OCI-LY7 (cell line): ENCODE measurements around the gene CCDC127. TPM values are rescaled to one million over a fixed set of nuclear protein-coding genes. Genes with fewer than 3 reads are reported as not detected.

Experiments used
- BruUV-seq: library from RNA; stranded (reverse); fragments of 400-500 nt; replicated peaks from 2 replicates; lab custom pipeline; 2021; lab: Mats Ljungman, UMichigan
- CTCF ChIA-PET: fragments of 300-600 bp; sonication (Branson Sonifier 250); formaldehyde crosslinking; loops from one replicate; lab custom pipeline; 2022; ENCODE audit warnings: antibody characterized with exemption; ENCODE audit not compliant: unreplicated experiment; lab: Charles Lee
- POLR2A ChIA-PET: fragments of 300-600 bp; sonication (Branson Sonifier 250); formaldehyde crosslinking; loops from one replicate; lab custom pipeline; 2022; ENCODE audit warnings: antibody characterized with exemption; lab: Charles Lee
- DNase-seq: peaks from one replicate; pipeline ENCODE4 v3.0.0-alpha.2; 2015; ENCODE audit warnings: low spot score
- H2AFZ ChIP-seq: fragments of 200-600 bp; sonication (generic), shearing (Covaris generic); 2 replicates; pipeline ENCODE4 v1.6.1; 2014; ENCODE audit warnings: mild to moderate bottlenecking, antibody characterized with exemption, low read length, moderate library complexity
- H3K27ac ChIP-seq: fragments of 200-600 bp; sonication (generic); 2 replicates; pipeline ENCODE4 v1.5.1; 2014; ENCODE audit warnings: mixed run types, low read depth, mild to moderate bottlenecking, moderate library complexity, low read length, inconsistent platforms; ENCODE audit not compliant: poor library complexity, severe bottlenecking
- H3K36me3 ChIP-seq: fragments of 200-600 bp; sonication (generic); 2 replicates; pipeline ENCODE4 v1.6.1; 2014; ENCODE audit warnings: mild to moderate bottlenecking, antibody characterized with exemption, low read length, moderate library complexity, mixed read lengths; ENCODE audit not compliant: insufficient read depth
- H3K4me1 ChIP-seq: fragments of 200-600 bp; sonication (generic); 2 replicates; pipeline ENCODE4 v1.5.1; 2014; ENCODE audit warnings: mild to moderate bottlenecking, low read length; ENCODE audit not compliant: insufficient read depth, poor library complexity, severe bottlenecking
- H3K4me2 ChIP-seq: fragments of 200-600 bp; sonication (generic); 2 replicates; pipeline ENCODE4 v1.6.1; 2014; ENCODE audit warnings: mild to moderate bottlenecking, low read length
- H3K4me3 ChIP-seq: fragments of 200-600 bp; sonication (generic); 2 replicates; pipeline ENCODE4 v1.5.1; 2014; ENCODE audit warnings: mild to moderate bottlenecking, low read depth, low read length; ENCODE audit not compliant: poor library complexity, severe bottlenecking
- H3K79me2 ChIP-seq: fragments of 200-600 bp; sonication (generic); 2 replicates; pipeline ENCODE4 v1.6.1; 2016; ENCODE audit warnings: low read depth, mild to moderate bottlenecking, low read length, moderate library complexity, mixed read lengths; ENCODE audit not compliant: insufficient read depth
- H3K9me2 ChIP-seq: fragments of 200-600 bp; sonication (generic); 2 replicates; pipeline ENCODE4 v1.6.1; 2016; ENCODE audit warnings: mild to moderate bottlenecking, low read length, mixed read lengths; ENCODE audit not compliant: insufficient read depth
- H3K9me3 ChIP-seq: fragments of 200-600 bp; sonication (generic); 2 replicates; pipeline ENCODE4 v1.6.1; 2014; ENCODE audit warnings: mild to moderate bottlenecking, mixed run types, low read length, mixed read lengths
- H4K20me1 ChIP-seq: fragments of 200-600 bp; sonication (generic); 2 replicates; pipeline ENCODE4 v1.6.1; 2014; ENCODE audit warnings: mild to moderate bottlenecking, antibody characterized with exemption, low read length, moderate library complexity, mixed read lengths; ENCODE audit not compliant: insufficient read depth
- CTCF ChIP-seq: fragments of 200-600 bp; sonication (generic); conservative IDR thresholded peaks from 2 replicates; pipeline ENCODE4 v1.5.1; 2014; ENCODE audit warnings: mild to moderate bottlenecking, antibody characterized with exemption, low read length, moderate library complexity, mixed read lengths
- EZH2phosphoT487 ChIP-seq: fragments of 200-600 bp; sonication (generic); IDR thresholded peaks from 2 replicates; pipeline ENCODE4 v1.6.1; 2018; ENCODE audit warnings: low read depth, borderline replicate concordance, mild to moderate bottlenecking, mixed run types, antibody characterized with exemption, low read length, moderate library complexity, mixed read lengths
- intact Hi-C: fragments of 100-400 bp; cut with micrococcal nuclease; formaldehyde crosslinking; loops from one replicate; pipeline ENCODE4 v1.10.0; 2022; ENCODE audit not compliant: unreplicated experiment
- total RNA-seq, 2 experiments: library from RNA; depleted of rRNA in 1 of 2; stranded (reverse); fragments of >200 nt in 1 of 2; shearing (Covaris generic) in 1 of 2; gene quantifications; 2 replicates each; pipeline ENCODE4 v1.2.3, GENCODE V29; 2014 to 2022

Gene CCDC127
- total RNA-seq, 2 experiments from 2014 or later = 10.8 to 12.4 TPM

- Histone ChIP-seq H3K4me1 (peaks cover 41% of the 10 kb centered on the region), H3K36me3 (no peaks in the 10 kb centered on the region), H3K9me3 (no peaks in the 10 kb centered on the region), H3K79me2 (no peaks in the 10 kb centered on the region; the same call in 1 of the 2 replicates), H3K27ac (no peak overlapping the region), H3K9me2 (no peaks in the 10 kb centered on the region), H4K20me1 (no peaks in the 10 kb centered on the region), H3K4me2 (no peak overlapping the region), H2AFZ (no peak overlapping the region), H3K4me3 (no peak overlapping the region)
- ChIA-PET POLR2A (interaction anchor here (1.1 kb wide), 1 partner anchor 31 kb away, joined by 6 read pairs; the partner anchor contains the start of genes CCDC127 and SDHA), CTCF (interaction anchor here (0.7 kb wide), 1 partner anchor 167 kb away, joined by 4 read pairs; no protein-coding TSS in a partner anchor)
- BruUV-seq = no TSS peak
- intact Hi-C loops = no loop called here
- no peak for TF ChIP-seq EZH2phosphoT487
- no peak for DNase-seq
These were observed 30.9 kb downstream of the CCDC127 start for GRCh38 chr5:187042-187431.

GRCh38 chr5:186091-187041, 31.6 kb downstream of the CCDC127 start:
- TF ChIP-seq CTCF (no peak), EZH2phosphoT487 (no peak)
- H3K79me2 ChIP-seq = no peaks in the 10 kb centered on the region; the same call in 1 of the 2 replicates
- no peak overlapping the region for H3K4me2 ChIP-seq
- DNase-seq = no peak
- peaks cover 34% of the 10 kb centered on the region for H3K4me1 ChIP-seq
- H3K4me3 ChIP-seq = no peak overlapping the region
- H3K36me3 ChIP-seq = no peaks in the 10 kb centered on the region
- CTCF ChIA-PET = interaction anchor here (0.7 kb wide), 1 partner anchor 166 kb away, joined by 4 read pairs; no protein-coding TSS in a partner anchor
- BruUV-seq = no TSS peak
- H3K27ac ChIP-seq = no peak overlapping the region
- intact Hi-C loops = no loop called here
- H3K9me2 ChIP-seq = no peaks in the 10 kb centered on the region
- no peaks in the 10 kb centered on the region for H3K9me3 ChIP-seq
- no peak overlapping the region for H2AFZ ChIP-seq
- POLR2A ChIA-PET = interaction anchor here (1.1 kb wide), 1 partner anchor 32 kb away, joined by 6 read pairs; the partner anchor contains the start of genes CCDC127 and SDHA
- H4K20me1 ChIP-seq = no peaks in the 10 kb centered on the region

GRCh38 chr5:185095-186070, 32.6 kb downstream of the CCDC127 start:
- intact Hi-C loops = no loop called here
- Histone ChIP-seq H3K79me2 (no peaks in the 10 kb centered on the region; the same call in 1 of the 2 replicates), H3K4me1 (peaks cover 24% of the 10 kb centered on the region), H2AFZ (no peak overlapping the region), H3K4me2 (no peak overlapping the region), H3K9me2 (no peaks in the 10 kb centered on the region), H3K4me3 (no peak overlapping the region), H3K9me3 (no peaks in the 10 kb centered on the region), H4K20me1 (no peaks in the 10 kb centered on the region), H3K36me3 (no peaks in the 10 kb centered on the region), H3K27ac (no peak overlapping the region)
- no peak for DNase-seq
- no TSS peak for BruUV-seq
- ChIA-PET POLR2A (no interaction called here), CTCF (no interaction called here)
- TF ChIP-seq CTCF (no peak), EZH2phosphoT487 (no peak)
